H1 (cell line): ENCODE data around the gene ARID1B. TPM values are rescaled to one million over a fixed set of nuclear protein-coding genes. Genes with fewer than 3 reads are reported as not detected.

Experiments used
- CBX8 ChIP-seq: fragments of 300-800, 300-1000 bp; sonication (generic); IDR thresholded peaks from 2 replicates; pipeline ENCODE4 v1.7.1; 2016; ENCODE audit warnings: low read depth, low read length, borderline replicate concordance
- EZH2 ChIP-seq: fragments of 200-600 bp; sonication (generic); IDR thresholded peaks from 2 replicates; pipeline ENCODE4 v1.7.1; 2012; ENCODE audit warnings: low read depth, mild to moderate bottlenecking, moderate library complexity, low read length, inconsistent platforms; ENCODE audit not compliant: severe bottlenecking
- KDM1A ChIP-seq: fragments of 200-600, 300-600 bp; sonication (generic); IDR thresholded peaks from 2 replicates; pipeline ENCODE4 v1.7.1; 2016; ENCODE audit warnings: mild to moderate bottlenecking, low read length, borderline replicate concordance
- POLR2A ChIP-seq, 2 experiments: IDR thresholded peaks; 1 replicate in 1 of 2; 2 replicates in 1 of 2; pipeline ENCODE4 v1.6.1; 2011; ENCODE audit warnings: low read depth in 2 of 2, low read length in 2 of 2, mild to moderate bottlenecking in 2 of 2; ENCODE audit errors: control extremely low read depth in 1 of 2
- RBBP5 ChIP-seq: IDR thresholded peaks from 2 replicates; pipeline ENCODE4 v1.7.1; 2012; ENCODE audit warnings: low read depth, mild to moderate bottlenecking, inconsistent platforms, low read length, moderate library complexity, borderline replicate concordance
- SAP30 ChIP-seq: fragments of 300-600 bp; sonication (generic); IDR thresholded peaks from 2 replicates; pipeline ENCODE4 v1.7.1; 2012; ENCODE audit warnings: low read length, moderate library complexity, mild to moderate bottlenecking, inconsistent platforms; ENCODE audit not compliant: insufficient read depth, insufficient replicate concordance
- SP1 ChIP-seq: IDR thresholded peaks from 2 replicates; pipeline ENCODE4 v1.6.1; 2011; ENCODE audit warnings: low read depth, low read length
- polyA plus RNA-seq, 7 experiments: library from polyadenylated mRNA; depleted of rRNA in 3 of 7; stranded (reverse) in 5 of 7; unstranded in 2 of 7; fragments of >200 nt in 5 of 7; fragments of 200-250 nt in 2 of 7; gene quantifications; 1 replicate in 5 of 7; 2 replicates in 1 of 7; 4 replicates in 1 of 7; pipeline versions ENCODE4 v1.2.1 to v1.2.3, GENCODE V29; 2011 to 2013; ENCODE audit warnings: missing spikeins in 2 of 7, mixed read lengths in 2 of 7
- total RNA-seq: library from RNA; stranded (reverse); fragmentation: NEBNext Ultra II Directional; extraction: Animal tissue kit (Norgen Biotek cat#: 25700); gene quantifications from 2 replicates; pipeline ENCODE4 v1.2.1, GENCODE V29; 2021

ARID1B gene
- total and polyA plus RNA-seq, 2 of the 8 experiments (the other 6 are each of a cell fraction or from before 2014, with no cell fraction given), result 24.3 to 70.3 TPM

DNA sequence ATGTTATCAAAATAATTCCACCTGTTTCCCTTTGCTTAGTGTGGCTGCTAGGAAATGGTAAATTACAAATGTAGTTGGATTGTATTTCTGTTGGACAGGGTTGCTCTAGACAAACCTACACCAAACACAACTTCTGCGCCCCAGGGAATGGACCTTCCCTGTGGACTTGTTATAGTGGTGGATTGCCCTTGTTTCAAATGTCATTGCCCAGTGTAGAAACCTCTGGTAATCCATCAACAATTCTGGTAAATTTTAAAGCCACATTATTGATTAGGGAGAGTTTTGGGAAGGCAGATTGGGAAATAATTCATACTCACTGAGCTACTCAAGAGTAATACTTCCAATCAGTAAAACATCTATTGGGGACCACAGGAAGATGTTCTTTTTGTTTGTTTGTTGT is 239.8 kb downstream of the ARID1B start (continued):
- TF ChIP-seq KDM1A (no peak), EZH2 (no peak), CBX8 (no peak), POLR2A (IDR thresholded peaks at IDR 0.05; ENCODE audit: control extremely low read depth in 1 of 2, low read depth in 2 of 2, low read length in 2 of 2) (no peak), SAP30 (no peak), SP1 (no peak), RBBP5 (no peak)
- TF ChIP-seq, all 59 proteins: peak for 0
